Ishikawa (cell line): ENCODE results near the gene PLXNA4.

Experiments used
- CREB1 ChIP-seq: IDR thresholded peaks from 2 replicates; pipeline ENCODE4 v1.6.1; 2012; ENCODE audit warnings: low read depth
- REST ChIP-seq: IDR thresholded peaks from 2 replicates; pipeline ENCODE4 v1.6.1; 2012; ENCODE audit warnings: low read depth, mild to moderate bottlenecking
- TAF1 ChIP-seq: IDR thresholded peaks from 2 replicates; pipeline ENCODE4 v1.6.1; 2012; ENCODE audit warnings: low read depth, mild to moderate bottlenecking
- YY1 ChIP-seq: IDR thresholded peaks from 2 replicates; pipeline ENCODE4 v1.6.1; 2012; ENCODE audit warnings: low read depth
- TF ChIP-seq, protein P1 (sequence below): IDR thresholded peaks from 2 replicates; pipeline ENCODE4 v1.6.1; 2012

DNA sequence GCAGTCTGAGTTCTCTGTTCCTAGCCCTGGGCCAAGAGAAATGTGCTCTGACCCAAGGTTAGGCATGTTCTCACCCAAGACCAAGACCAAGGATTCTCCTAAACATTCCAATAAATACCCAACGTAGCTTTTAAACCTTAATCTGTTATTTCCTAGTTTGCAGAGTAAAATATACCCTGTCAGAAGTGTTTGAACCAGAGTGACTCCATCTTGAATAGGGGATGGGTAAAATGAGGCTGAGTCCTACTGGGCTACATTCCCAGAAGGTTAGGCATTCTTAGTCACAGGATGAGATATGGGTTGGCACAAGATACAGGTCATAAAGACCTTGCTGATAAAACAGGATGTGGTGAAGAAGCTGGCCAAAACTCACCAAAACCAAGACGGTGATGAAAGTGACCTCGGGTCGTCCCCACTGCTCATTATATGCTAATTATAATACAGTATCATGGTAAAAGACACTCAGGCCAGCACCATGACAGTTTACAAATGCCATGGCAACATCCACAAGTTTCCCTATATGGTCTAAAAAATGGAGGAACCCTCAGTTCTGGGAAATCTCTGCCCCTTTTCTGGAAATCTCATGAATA is 27.7 kb downstream of the PLXNA4 start:
- TF ChIP-seq REST (no peak), CREB1 (no peak), TAF1 (no peak), YY1 (no peak)
- TF ChIP-seq, protein P1, sequence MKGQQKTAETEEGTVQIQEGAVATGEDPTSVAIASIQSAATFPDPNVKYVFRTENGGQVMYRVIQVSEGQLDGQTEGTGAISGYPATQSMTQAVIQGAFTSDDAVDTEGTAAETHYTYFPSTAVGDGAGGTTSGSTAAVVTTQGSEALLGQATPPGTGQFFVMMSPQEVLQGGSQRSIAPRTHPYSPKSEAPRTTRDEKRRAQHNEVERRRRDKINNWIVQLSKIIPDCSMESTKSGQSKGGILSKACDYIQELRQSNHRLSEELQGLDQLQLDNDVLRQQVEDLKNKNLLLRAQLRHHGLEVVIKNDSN: no peak
